Ovary (tissue), 9 donors: ENCODE measurements around the gene LRRC3. TPM values are rescaled to one million over a fixed set of nuclear protein-coding genes. Genes with fewer than 3 reads are reported as not detected.

Experiments used
- DNase-seq, 5 donors: peaks; one replicate each; pipeline ENCODE4 v3.0.0-alpha.2; 2019 to 2020
- H3K27ac ChIP-seq, 2 donors: fragments of 200-600 bp; one replicate each; pipeline versions ENCODE4 v1.5.1 to v1.8.0; 2019 to 2022
- H3K27me3 ChIP-seq: fragments of 200-600 bp; one replicate; pipeline ENCODE4 v1.8.0; 2022
- H3K36me3 ChIP-seq: fragments of 200-600 bp; sonication (generic); one replicate; pipeline ENCODE4 v1.5.1; 2019
- H3K4me1 ChIP-seq: one replicate; pipeline ENCODE4 v1.8.1; 2013; ENCODE audit warnings: mild to moderate bottlenecking, moderate library complexity; ENCODE audit not compliant: insufficient read depth
- H3K4me3 ChIP-seq: fragments of 200-600 bp; sonication (generic); one replicate; pipeline ENCODE4 v1.5.1; 2017
- H3K9me3 ChIP-seq, 2 donors: fragments of 200-600 bp in 1 of 2; sonication (generic) in 1 of 2; one replicate each; pipeline versions ENCODE4 v1.5.1 to v1.8.1; 2013 to 2019; ENCODE audit warnings: mild to moderate bottlenecking in 1 of 2, moderate library complexity in 1 of 2
- CTCF ChIP-seq, 3 donors: fragments of 450-650 bp in 2 of 3; fragments of 200-600 bp in 1 of 3; IDR thresholded peaks; one replicate each; pipeline versions ENCODE4 v1.5.1 to v1.8.0; 2016 to 2022; ENCODE audit warnings: antibody characterized with exemption in 3 of 3, mild to moderate bottlenecking in 1 of 3
- EP300 ChIP-seq: sonication (generic); formaldehyde crosslinking; IDR thresholded peaks from one replicate; pipeline ENCODE4 v1.6.1; 2017; ENCODE audit warnings: antibody characterized with exemption
- POLR2A ChIP-seq: fragments of 450-650 bp; IDR thresholded peaks from one replicate; pipeline ENCODE4 v1.6.1; 2017; ENCODE audit warnings: antibody characterized with exemption, mild to moderate bottlenecking, moderate library complexity
- WGBS, 3 donors: extraction: QIAGEN DNeasy Blood & Tissue Kit in 1 of 3; methylation state at CpG; one replicate each; pipeline versions ENCODE4 v1.1.5 to v1.1.7; 2013 to 2017; 5-methylcytosine and 5-hydroxymethylcytosine counted together
- intact Hi-C, 4 donors: fragments of 100-400 bp; cut with DNase I; formaldehyde crosslinking; loops; one replicate each; pipeline versions ENCODE4 v1.11.0 to v1.15.1; 2022 to 2023
- polyA plus RNA-seq, 2 donors: library from polyadenylated mRNA; stranded (reverse); fragments of 200-250 nt in 1 of 2; fragments of 350-450 nt in 1 of 2; fragmentation: Illumina TruSeq in 1 of 2; extraction: RNeasy Lipid Tissue Mini Kit (QIAGEN cat#74804) in 1 of 2; gene quantifications; one replicate each; pipeline ENCODE4 v1.2.3, GENCODE V29; 2013 to 2014
- total RNA-seq, 7 donors: library from RNA; depleted of rRNA in 2 of 7; stranded (reverse); fragments of >200 nt in 2 of 7; fragmentation: NEBNext Ultra II Directional in 3 of 7; extraction: Animal tissue kit (Norgen Biotek cat#: 25700) in 3 of 7; gene quantifications; one replicate each; pipeline versions ENCODE4 v1.1.0 to v1.2.4, GENCODE V29; 2016 to 2023
- donor health status: DM: no; HTN: no; CAD: no; lungs with moderate emphysema.
- donor health status: DM: no; HTN: no; CAD: no.
- donor health status: Bipolar disorder and iron deficiency.
- donor health status: DM: yes; HTN: yes; CAD: no.
- donor health status: DM: no; HTN: no; CAD: no.
- donor health status: DM: yes; HTN: yes; CAD: no.

Gene LRRC3
- total and polyA plus RNA-seq, 9 donors: 2.4 to 6.8 (median 3.9) TPM

DNA sequence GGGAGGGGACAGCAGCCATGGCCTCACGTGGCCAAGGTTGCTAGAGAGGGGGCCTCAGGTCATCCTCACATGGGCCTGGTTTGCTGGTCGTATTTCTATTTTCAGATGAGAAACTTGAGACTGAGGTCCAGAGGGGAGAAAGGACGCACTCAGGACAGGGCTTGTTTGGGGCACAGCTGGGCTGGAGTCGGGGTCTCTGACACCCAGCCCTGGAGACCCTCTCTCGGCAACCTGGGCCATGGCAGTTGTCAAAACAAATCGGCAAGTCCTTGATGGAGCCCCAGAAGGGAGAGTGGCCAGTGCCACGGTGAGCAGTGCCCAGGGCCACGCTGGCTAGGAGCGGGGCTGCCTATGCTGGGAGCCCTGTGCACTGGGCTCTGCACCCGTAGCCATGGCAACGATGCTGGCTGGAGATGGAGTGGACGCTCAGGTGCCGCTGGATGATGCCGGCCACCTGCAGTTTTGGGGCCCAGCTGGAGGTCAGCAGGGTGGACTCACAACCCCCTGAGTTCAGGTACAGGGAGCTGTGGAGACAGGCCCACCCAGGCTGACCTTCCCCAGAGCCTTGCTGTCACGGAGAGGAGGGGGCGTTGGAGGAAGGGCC, 11.1 kb downstream of the LRRC3 start:
- Histone ChIP-seq H3K4me3 (no peak overlapping the region), H3K9me3 (no peaks in the 10 kb centered on the region), H3K27me3 (no peaks in the 10 kb centered on the region), H3K4me1 (peaks cover 3% of the 10 kb centered on the region), H3K36me3 (no peaks in the 10 kb centered on the region), H3K27ac (no peak overlapping the region)
- DNase-seq: no peak
- intact Hi-C loops: loop anchor here in 1 of 4 donors (10.0 kb wide), 1 partner anchor 112 kb away; the partner anchor contains the start of gene TRPM2
- 87 to 93% (median 87%) methylated on average over 14 to 16 of the region's 16 CpGs for WGBS, 3 donors
- TF ChIP-seq POLR2A (no peak), EP300 (no peak), CTCF (IDR thresholded peaks at IDR 0.05) (no peak)

GRCh38 chr21:44466996-44467858, 11.9 kb downstream of the LRRC3 start:
- Histone ChIP-seq H3K27me3 (no peaks in the 10 kb centered on the region), H3K27ac (no peak overlapping the region), H3K9me3 (no peaks in the 10 kb centered on the region), H3K36me3 (no peaks in the 10 kb centered on the region), H3K4me1 (peaks cover 3% of the 10 kb centered on the region), H3K4me3 (no peak overlapping the region)
- DNase-seq: no peak
- TF ChIP-seq CTCF (IDR thresholded peaks at IDR 0.05) (no peak), EP300 (no peak), POLR2A (no peak)
- WGBS, 3 donors: 93 to 94% (median 93%) methylated on average over 36 of the region's 36 CpGs
- intact Hi-C loops: loop anchor here in 1 of 4 donors (10.0 kb wide), 1 partner anchor 112 kb away; the partner anchor contains the start of gene TRPM2

DNA sequence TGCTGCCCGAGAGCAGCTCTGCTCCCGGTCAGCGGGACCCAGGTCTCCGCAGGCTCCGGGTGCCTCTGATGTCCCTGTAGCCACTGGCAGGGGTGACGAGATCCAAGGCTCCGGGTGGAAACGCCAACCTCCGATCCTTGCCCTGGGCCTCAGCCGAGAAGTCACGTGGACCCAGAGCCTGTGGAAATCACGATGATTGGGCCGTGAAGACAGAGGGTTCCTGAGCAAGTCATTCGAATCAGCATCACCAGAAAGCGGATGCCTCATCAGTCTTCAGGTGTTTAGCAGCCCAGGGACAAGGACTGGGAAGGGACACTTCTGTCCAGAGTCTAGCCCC, 12.5 kb downstream of the LRRC3 start:
- H3K27ac ChIP-seq: no peak overlapping the region
- 92 to 95% (median 94%) methylated on average over 12 to 15 of the region's 15 CpGs for WGBS, 3 donors
- H3K27me3 ChIP-seq: no peaks in the 10 kb centered on the region
- TF ChIP-seq CTCF (IDR thresholded peaks at IDR 0.05): no peak
- intact Hi-C loops: loop anchor here in 1 of 4 donors (10.0 kb wide), 1 partner anchor 113 kb away; the partner anchor contains the start of gene TRPM2
- peaks cover 3% of the 10 kb centered on the region for H3K4me1 ChIP-seq
- no peaks in the 10 kb centered on the region for H3K36me3 ChIP-seq
- no peak overlapping the region for H3K4me3 ChIP-seq
- no peaks in the 10 kb centered on the region for H3K9me3 ChIP-seq
- no peak for DNase-seq

GRCh38 chr21:44471341-44471740, 16.0 kb downstream of the LRRC3 start:
- Histone ChIP-seq H3K27ac (no peak overlapping the region), H3K36me3 (no peaks in the 10 kb centered on the region), H3K4me1 (no peaks in the 10 kb centered on the region), H3K9me3 (no peaks in the 10 kb centered on the region), H3K4me3 (no peak overlapping the region), H3K27me3 (no peaks in the 10 kb centered on the region)
- intact Hi-C loops: no loop called here
- no peak for TF ChIP-seq CTCF (IDR thresholded peaks at IDR 0.05)
- TF ChIP-seq EP300: no peak
- no peak for TF ChIP-seq POLR2A
- no peak for DNase-seq
